Fibroblast of skin of back (primary cell): Measurements from ENCODE around the gene OSBP.
A peak's percentile ranks its signal among the peaks of the same experiment; 100 is the strongest.
"Not testable (repeated sequence)": the region's sequence is repeated elsewhere in the genome, so short reads cannot be mapped to it uniquely, and the experiment has no call there.

Experiments used
- DNase-seq: peaks from one replicate; pipeline ENCODE4 v3.0.0-alpha.2; 2013

OSBP gene

DNA sequence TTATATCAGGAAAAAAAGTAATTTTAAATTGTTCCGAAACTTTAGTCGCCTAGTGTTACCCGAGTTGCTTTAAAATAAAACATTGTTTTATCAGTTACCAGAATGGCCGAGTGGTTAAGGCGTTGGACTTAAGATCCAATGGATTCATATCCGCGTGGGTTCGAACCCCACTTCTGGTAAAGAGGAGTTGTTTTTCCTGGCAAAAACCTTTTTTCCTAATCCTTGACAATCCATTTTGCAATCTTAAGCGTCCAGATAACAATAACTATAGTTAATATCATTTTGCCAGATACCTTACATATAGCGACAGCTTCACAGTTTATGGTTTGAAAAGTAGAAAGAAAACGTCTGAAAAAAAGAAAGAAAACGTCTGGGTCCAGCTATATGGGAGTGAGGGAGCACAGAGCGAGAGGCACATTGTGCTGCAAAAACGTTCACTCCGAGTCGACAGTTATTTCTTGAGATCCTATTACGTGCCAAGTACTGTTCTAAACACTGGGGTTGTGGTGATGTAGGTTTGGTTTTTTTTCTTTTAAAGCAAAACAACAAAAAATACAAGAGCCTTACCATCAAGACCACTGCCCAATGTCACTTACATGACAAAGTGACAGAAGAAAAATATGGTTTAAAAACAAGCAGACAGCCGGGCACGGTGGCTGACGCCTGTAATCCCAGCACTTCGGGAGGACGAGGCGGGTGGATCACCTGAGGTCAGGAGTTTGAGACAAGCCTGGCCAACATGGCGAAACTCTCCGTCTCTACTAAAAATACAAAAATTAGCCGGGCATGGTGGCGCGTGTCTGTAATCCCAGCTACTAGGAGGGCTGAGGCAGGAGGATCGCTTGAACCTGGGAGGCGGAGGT lies 63.7 kb downstream of the OSBP start:
- DNase-seq = peak; percentile 78

DNA sequence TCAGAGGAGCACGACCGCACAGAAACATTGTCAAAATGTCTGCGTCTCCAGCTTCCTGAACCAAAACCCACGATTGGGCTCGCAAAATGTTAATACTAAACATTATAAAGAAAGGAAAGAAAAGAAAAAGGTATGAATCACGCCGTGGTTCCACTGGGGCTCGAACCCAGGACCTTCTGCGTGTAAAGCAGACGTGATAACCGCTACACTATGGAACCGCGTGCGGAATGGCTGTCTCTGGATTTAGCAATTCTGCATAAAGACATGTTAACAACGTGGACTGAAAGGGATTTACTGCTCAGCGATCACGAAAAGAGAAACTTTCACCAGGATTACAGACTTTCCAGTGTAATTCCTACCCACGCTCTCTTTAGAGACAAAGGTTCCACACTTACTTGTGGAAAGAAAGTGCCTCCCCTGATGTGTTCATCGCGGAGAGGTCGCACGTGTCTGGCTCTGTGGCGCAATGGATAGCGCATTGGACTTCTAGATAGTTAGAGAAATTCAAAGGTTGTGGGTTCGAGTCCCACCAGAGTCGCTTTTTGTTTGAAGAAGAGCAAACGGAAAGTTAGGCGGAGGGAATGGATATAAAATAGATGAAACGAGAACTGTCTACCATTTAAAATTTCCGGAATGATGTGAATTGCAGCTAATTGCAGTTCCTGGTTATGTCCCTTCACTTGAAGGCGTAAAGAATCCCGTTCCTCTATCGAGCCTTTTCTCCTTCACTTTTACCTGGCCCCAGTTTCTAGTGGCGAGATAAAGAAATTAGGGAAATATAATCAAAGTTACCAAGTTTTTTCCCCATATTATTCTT lies 64.5 kb downstream of the OSBP start:
- peak; percentile 92 for DNase-seq

DNA sequence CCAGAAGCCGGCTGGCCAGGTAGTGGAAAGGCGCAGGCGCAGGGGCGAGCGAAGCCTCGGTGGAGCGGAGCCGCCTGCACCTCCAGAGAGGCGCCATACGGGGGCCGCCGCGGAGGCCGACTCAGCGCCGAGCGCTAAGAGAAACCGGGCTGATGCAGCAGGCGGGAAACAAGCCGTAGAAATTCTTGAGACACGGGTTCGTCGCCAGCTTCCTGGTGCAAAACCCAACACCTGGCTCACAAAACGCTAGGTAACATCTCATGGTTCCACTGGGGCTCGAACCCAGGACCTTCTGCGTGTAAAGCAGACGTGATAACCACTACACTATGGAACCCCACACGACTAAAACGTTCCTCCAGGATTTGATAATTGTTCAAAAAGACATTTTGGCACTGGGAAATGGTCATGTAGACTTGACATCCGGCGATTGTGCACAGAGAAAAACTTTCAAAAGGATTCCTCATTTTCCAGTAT lies 65.2 kb downstream of the OSBP start:
- peak; percentile 95 for DNase-seq

DNA sequence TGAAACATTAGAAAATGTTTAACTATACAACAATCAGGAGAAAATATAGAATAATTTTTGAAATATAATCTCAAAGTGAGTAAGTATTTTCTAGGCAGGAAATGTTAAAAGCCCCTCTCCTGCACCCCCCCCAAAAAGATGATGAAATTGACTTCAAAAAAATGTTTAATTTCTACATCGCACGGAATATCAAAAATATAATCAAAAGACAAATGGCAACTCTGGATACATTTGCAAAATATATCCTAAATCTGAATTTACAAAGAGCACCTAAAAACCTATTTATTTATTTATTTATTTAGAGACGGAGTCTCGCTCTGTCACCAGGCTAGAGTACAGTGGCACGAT lies 67.3 kb downstream of the OSBP start:
- DNase-seq = no peak

DNA sequence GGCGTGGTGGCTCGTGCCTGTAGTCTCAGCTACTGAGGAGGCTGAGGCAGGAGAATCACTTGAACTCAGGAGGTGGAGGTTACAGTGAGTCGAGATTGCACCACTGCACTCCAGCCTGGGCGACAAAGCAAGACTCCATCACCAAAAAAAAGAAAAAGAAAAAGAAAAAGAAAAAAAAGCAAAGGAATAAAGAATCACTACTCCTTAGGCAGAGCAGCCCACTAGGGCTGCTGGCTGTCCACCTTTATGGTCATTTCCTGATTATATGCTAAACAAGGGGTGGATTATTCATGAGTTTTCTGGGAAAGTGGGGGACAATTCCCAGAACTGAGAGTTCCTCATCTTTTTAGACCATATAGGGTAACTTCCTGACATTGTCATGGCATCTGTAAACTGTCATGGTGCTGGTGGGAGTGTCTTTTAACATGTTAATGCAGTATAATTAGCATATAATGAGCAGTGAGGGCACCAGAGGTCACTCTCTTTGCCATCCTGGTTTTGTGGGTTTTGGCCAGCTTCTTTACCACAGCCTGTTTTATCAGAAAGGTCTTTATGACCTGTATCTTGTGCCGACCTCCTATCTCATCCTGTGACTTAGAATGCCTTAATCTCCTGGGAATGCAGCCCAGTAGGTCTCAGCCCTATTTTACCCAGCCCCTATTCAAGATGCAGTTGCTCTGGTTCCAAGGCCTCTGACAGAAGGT lies 67.8 kb downstream of the OSBP start:
- DNase-seq = not testable (repeated sequence)

DNA sequence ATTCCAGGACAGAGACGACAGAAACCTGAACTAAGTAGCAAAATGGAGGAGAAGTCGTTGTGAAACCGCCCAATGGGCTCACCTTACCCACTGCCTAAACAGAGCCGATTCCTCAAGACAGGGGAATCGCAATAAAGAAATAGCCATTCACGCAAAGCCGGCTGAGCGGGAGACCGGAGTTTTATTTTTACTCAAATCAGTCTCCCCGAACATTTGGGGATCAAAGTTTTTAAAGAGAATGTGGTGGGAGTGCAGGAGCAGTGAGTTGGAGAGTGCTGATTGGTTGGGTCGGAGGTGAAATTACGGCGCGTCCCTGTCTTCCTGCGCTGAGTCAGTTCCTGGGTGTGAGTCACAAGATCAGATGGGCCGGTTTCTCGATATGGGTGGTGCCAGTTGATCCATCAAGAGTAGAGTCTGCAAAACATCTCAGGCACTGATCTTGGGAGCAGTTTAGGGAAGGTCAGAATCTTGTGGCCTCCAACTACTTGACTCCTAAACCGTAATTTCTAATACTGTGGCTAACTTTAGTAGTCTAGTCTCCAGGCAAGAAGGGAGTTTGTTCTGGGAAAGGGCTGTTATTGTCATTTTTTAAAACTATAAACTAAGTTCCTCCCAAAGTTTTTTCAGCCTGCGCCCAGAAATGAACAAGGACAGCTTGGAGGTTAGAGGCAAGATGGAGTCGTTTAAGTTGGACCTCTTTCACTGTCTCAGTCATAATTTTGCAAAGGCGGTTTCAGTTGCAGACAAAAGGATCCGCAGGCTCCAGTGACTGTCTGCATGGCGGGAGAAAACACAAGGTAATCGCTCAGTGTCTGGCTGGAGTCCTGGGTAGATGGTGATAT lies 70.2 kb downstream of the OSBP start:
- DNase-seq = no peak

DNA sequence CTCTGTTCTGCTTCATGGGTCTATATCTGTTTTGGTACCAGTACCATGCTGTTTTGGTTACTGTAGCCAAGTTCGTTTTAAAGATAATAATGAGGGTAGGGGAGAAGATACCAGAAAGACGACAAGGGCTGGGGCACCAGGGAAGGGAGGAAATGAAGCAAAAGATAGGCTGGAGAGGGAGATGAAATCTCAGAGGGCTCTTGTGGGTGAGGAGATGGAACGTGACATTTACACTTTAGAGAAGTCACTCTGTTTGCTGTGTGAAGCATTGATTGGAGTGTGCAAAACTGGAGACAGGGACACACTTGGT lies 70.8 kb downstream of the OSBP start:
- no peak for DNase-seq

DNA sequence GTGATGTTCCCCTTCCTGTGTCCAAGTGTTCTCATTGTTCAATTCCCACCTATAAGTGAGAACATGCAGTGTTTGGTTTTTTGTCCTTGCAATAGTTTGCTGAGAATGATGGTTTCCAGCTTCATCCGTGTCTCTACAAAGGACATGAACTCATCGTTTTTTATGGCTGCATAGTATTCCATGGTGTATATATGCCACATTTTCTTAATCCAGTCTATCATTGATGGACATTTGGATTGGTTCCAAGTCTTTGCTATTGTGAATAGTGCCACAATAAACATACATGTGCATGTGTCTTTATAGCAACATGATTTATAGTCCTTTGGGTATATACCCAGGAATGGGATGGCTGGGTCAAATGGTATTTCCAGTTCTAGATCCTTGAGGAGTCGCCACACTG lies 71.9 kb downstream of the OSBP start:
- not testable (repeated sequence) for DNase-seq

DNA sequence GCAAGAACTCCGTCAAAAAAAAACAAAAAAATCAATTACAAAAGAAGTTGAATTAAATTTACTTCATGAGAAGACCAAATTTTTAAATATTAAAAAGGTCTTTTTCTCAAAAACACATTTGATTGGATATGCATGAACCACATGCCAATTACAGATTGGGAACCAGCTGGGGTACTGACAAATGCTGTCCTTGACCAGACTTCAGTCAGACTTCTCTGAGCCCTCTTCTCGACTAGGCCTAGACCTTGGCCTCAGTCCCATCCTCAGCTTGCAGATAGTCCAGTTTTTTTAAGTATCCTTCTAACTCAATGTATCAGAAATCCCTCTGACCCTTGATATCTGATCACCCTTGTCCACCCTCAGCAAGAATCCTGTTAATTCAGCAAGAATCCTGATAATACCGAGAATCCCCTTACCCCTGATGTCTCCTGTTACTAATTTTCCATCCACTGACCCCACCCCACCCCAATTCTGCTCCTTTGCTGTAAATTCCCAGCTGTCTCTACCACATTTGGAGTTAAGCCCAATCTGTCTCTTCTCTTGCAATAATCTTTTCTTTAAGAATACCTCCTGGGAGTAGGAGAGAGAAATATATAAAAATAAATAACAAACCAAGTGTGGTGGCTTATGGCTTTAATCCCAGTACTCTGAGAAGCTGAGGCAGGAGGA lies 73.3 kb downstream of the OSBP start:
- DNase-seq = no peak

DNA sequence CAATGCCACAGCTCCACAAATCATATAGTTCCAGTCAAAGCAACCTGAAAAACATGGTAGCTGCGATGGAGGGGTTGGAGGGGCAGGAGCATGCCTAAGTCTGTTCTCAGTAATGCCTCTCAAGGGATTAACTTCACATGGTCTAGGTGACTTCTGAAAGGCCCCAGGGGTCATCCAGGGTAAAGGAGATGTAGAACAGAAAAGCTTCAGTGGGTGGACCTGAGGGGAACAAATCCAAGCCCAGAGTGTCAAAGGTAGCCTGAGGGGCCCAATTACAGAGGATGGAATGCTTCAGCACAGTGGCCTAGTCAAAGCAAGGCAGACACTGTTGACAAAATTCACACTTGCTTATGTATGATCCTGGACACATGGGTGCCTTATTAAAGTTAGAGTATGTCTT lies 80.9 kb downstream of the OSBP start:
- no peak for DNase-seq

DNA sequence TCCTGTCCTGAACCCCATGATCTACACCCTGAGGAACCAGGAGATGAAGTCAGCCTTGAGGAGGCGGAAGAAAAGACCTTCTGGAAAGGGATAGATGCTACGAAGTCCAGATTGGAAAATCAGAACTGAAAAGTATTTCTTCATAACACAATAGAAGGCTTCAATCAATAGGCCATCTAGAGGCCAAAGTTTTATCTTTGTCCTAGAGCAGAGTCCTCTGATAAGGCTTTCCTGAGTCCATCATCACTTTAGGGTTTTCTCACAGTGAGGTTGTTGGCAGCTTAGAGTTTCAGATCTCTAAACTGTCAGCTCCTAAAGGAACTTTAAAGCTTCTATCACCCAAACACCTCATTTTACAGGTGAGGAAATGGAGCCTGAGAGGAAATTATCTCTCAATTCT lies 83.0 kb downstream of the OSBP start:
- DNase-seq = no peak

DNA sequence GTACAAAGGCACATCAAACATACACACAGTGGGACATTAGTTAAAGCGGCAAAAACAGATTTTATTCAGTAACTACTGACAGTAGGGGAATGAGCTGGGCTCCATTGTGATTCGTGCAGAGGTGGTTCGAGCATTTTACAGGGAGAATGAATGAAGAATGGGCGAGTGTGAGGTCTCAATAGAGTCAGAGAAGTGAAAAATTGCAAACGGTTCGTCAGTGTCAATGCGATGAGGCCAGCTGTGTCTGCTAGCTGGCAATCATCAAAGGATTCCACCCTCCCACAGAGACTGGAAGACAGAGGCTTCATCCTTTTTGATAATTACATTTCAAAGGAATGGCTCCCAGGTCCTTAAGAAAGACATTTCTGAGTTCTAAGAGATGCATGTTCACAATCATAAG lies 86.9 kb downstream of the OSBP start:
- DNase-seq = no peak
